Activated CD4-positive, alpha-beta T cell treated with anti-CD3 and anti-CD28 coated beads, Interleukin-2, amount 50 U/mL, for 4 hours (primary cell): ENCODE measurements around the gene STK32A.

ENCODE experiments used
- DNase-seq, 2 experiments: peaks; one replicate each; pipeline ENCODE4 v3.0.0-alpha.2; 2020

STK32A gene

GRCh38 chr5:147427521-147428401 lies 192.9 kb downstream of the STK32A start:
- no peak for DNase-seq

DNA sequence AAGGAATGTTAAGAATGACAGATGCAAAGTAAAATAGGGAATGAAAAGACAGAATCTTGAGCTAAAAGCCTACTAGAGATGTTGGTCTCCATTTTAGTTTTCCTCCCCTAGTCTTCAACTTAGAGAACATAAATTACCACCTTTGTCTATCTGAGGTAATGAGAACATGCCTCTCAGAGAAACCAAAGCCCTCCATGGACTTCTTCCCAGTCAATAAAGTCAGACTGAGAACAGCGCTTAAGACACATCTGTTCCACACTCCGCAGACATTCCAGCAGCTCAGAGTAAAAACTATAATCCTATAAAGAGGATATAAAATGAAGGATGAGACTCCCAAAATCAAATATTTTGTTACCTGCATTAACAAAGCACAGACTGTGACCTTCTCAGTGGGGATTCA lies 195.8 kb downstream of the STK32A start:
- DNase-seq: no peak

GRCh38 chr5:147431586-147431985 lies 196.8 kb downstream of the STK32A start:
- no peak for DNase-seq

DNA sequence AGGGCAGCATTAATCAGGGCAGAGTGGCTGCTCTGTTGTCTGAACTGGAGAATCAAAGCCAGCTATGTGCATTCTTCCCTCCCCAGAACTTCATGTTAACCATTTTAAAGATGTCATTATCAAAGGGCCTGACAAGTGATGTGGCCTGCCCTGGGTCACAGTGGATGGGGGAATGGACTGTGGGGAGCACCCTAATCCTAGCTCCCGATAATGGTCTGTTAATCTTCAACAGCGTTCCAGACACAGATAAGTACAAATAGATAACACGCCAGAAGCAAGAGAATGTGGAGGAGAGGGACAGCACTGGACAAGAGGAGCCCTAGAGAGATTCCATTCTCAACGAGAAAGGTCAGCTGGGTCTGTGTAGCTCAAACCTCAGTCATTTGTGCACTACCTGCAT lies 197.5 kb downstream of the STK32A start:
- DNase-seq: no peak

DNA sequence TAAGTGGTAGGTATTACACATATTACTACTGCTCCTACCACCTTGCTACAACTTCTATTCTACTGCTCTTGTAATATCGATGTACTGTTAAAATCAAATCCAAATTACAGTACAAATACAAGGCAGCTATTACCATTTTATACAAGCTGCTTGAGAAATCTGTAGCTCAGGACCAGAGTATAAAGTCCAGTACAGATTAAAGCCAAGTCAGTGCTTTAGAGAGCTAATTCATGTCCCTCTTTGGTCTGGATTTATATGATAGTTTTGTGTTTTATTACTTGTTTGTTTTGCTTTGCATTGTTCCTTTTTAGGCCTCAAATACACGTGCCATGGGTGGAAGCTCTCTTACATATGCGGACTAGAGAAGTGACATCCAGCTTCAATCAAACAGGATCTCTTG lies 199.2 kb downstream of the STK32A start:
- DNase-seq: no peak

DNA sequence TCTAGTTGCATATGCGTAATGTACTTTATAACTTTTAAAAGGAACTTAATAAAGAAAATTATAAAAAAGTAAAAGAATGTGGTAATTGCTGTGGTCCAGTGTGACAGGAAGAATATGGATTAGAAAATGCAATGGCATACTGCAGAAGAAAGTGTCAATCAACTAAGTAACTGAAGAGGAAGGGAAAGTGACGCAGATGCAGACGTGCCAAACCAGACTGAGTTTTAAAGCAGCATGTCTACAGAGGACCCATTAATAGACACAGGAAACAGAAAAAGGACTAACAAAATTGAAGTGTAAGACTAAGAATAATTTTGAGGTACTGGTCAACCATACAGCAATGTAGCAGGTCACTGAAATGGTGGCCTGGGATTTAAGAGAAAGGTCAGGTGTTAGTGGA lies 201.8 kb downstream of the STK32A start:
- DNase-seq: no peak

DNA sequence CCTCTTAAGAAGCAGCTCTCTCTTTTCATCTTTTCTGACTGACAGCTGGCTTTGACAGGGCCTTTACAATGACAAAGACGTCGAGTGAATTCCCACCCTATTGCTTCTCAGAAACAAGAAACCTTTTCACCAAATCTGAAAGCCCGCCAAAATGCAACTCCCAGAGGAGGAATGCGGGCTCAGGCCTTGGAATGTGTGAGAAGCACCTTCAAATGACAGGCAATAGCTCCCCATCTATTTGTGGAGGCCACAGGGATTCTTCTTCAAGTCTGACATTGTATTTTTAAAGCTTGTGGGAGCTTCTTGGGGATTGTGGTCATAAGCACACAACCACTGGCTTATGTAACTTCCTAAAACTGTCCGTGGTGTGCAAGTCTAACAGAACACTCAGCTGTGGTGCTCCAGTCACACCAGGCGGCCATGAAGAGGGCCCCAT lies 202.4 kb downstream of the STK32A start:
- no peak for DNase-seq
